Measurements from ENCODE around the gene TMEM208.

- no peak for TF ChIP-seq POLR2A (IDR thresholded peaks at IDR 0.05; ENCODE audit: low read length)
- no peak for TF ChIP-seq GATA1 (IDR thresholded peaks at IDR 0.05; ENCODE audit: low read depth, low read length)
Measured at GRCh38 chr16:67201411-67202345, 25.3 kb upstream of the TMEM208 start.
